GM18861 (cell line): ENCODE results near the gene ZNF492.
"Not testable (repeated sequence)": the region's sequence is repeated elsewhere in the genome, so short reads cannot be mapped to it uniquely, and the experiment has no call there.

Experiments
- ATAC-seq: cut with Tn5 transposase; IDR thresholded peaks from one replicate; pipeline ENCODE4 v1.9.1; 2021; ENCODE audit not compliant: unreplicated experiment

The ZNF492 gene

GRCh38 chr19:22617181-22617580 is 16.9 kb upstream of the ZNF492 start:
- ATAC-seq: not testable (repeated sequence)

- ATAC-seq: no peak
Observed at GRCh38 chr19:22617614-22618320, 16.4 kb upstream of the ZNF492 start.

- no peak for ATAC-seq
Observed at GRCh38 chr19:22619371-22619770, 14.8 kb upstream of the ZNF492 start.

- no peak for ATAC-seq
Observed at GRCh38 chr19:22619932-22620331, 14.2 kb upstream of the ZNF492 start.

- no peak for ATAC-seq
Observed at GRCh38 chr19:22620401-22620800, 13.7 kb upstream of the ZNF492 start.

- no peak for ATAC-seq
Observed at GRCh38 chr19:22620912-22621311, 13.2 kb upstream of the ZNF492 start.

GRCh38 chr19:22622020-22622419 is 12.1 kb upstream of the ZNF492 start:
- ATAC-seq: no peak

GRCh38 chr19:22622901-22623840 is 11.0 kb upstream of the ZNF492 start:
- ATAC-seq: no peak

- ATAC-seq: no peak
Observed at GRCh38 chr19:22623841-22624221, 10.3 kb upstream of the ZNF492 start.

- no peak for ATAC-seq
Observed at GRCh38 chr19:22625266-22626035, 8.7 kb upstream of the ZNF492 start.

- ATAC-seq: no peak
Observed at GRCh38 chr19:22627526-22627925, 6.6 kb upstream of the ZNF492 start.

- ATAC-seq: no peak
Observed at GRCh38 chr19:22628401-22628800, 5.7 kb upstream of the ZNF492 start.

- no peak for ATAC-seq
Observed at GRCh38 chr19:22634450-22634827, 315 bp downstream of the ZNF492 start.

GRCh38 chr19:22685493-22685892 is 51.4 kb downstream of the ZNF492 start:
- ATAC-seq: not testable (repeated sequence)

- ATAC-seq: not testable (repeated sequence)
Observed at GRCh38 chr19:22702661-22703060, 68.5 kb downstream of the ZNF492 start.

- ATAC-seq: not testable (repeated sequence)
Observed at GRCh38 chr19:22703096-22703495, 69.0 kb downstream of the ZNF492 start.

- ATAC-seq: no peak
Observed at GRCh38 chr19:22708983-22709382, 74.9 kb downstream of the ZNF492 start.
